GM12865 (cell line): ENCODE measurements around the gene IDH3B.

Experiments used
- DNase-seq: peaks from one replicate; pipeline ENCODE4 v3.0.0; 2010; ENCODE audit warnings: low read depth
- H3K4me3 ChIP-seq: 2 replicates; pipeline ENCODE4 v1.5.1; 2011; ENCODE audit warnings: mild to moderate bottlenecking, low read depth, low read length, control low read depth
- CTCF ChIP-seq: IDR thresholded peaks from 2 replicates; pipeline ENCODE4 v1.5.1; 2011; ENCODE audit warnings: low read length, control low read depth, low read depth, inconsistent platforms; ENCODE audit not compliant: insufficient read depth; ENCODE audit errors: missing control alignments

Gene IDH3B

GRCh38 chr20:2656471-2657117 is 7.4 kb downstream of the IDH3B start:
- no peak for TF ChIP-seq CTCF
- no peak for DNase-seq
- no peak overlapping the region for H3K4me3 ChIP-seq

- TF ChIP-seq CTCF, result no peak
- no peak overlapping the region for H3K4me3 ChIP-seq
- DNase-seq, result no peak
These were observed 8.5 kb downstream of the IDH3B start for GRCh38 chr20:2655331-2656116.

GRCh38 chr20:2654831-2655230 is 9.2 kb downstream of the IDH3B start:
- DNase-seq, result no peak
- H3K4me3 ChIP-seq, result peak overlapping the region; percentile 100; the same call in 1 of the 2 replicates
- TF ChIP-seq CTCF, result no peak

GRCh38 chr20:2654384-2654822 is 9.6 kb downstream of the IDH3B start:
- DNase-seq, result no peak
- H3K4me3 ChIP-seq, result peak overlapping the region; percentile 100
- no peak for TF ChIP-seq CTCF

- TF ChIP-seq CTCF, result no peak
- peak overlapping the region; percentile 100 for H3K4me3 ChIP-seq
- no peak for DNase-seq
These were observed 10.2 kb downstream of the IDH3B start for GRCh38 chr20:2653556-2654383.

GRCh38 chr20:2652724-2653555 is 11.1 kb downstream of the IDH3B start:
- peak; percentile 72 for DNase-seq
- no peak for TF ChIP-seq CTCF

More at GRCh38 chr20:2652724-2653555, 11.1 kb downstream of the IDH3B start:
- H3K4me3 ChIP-seq, result peak overlapping the region; percentile 100
